ENCODE results near the gene PSMD11.
A peak's percentile ranks its signal among the peaks of the same experiment; 100 is the strongest.

Gene PSMD11

GRCh38 chr17:32489320-32490100, 45.2 kb downstream of the PSMD11 start:
- DNase-seq = peak in 1 of 51 donors; percentile 43

GRCh38 chr17:32490101-32490482, 45.8 kb downstream of the PSMD11 start:
- peak in 3 of 51 donors; percentile 15 to 27 (median 17) for DNase-seq

- no peak for DNase-seq
Measured at GRCh38 chr17:32491371-32492263, 47.3 kb downstream of the PSMD11 start.

- peak in 1 of 51 donors; percentile 29 for DNase-seq
Measured at GRCh38 chr17:32492264-32492589, 47.9 kb downstream of the PSMD11 start.

GRCh38 chr17:32492648-32493289, 48.5 kb downstream of the PSMD11 start:
- DNase-seq = peak in 1 of 51 donors; percentile 29

GRCh38 chr17:32493571-32493970, 49.3 kb downstream of the PSMD11 start:
- DNase-seq = no peak

GRCh38 chr17:32493976-32494513, 49.7 kb downstream of the PSMD11 start:
- DNase-seq = no peak

- DNase-seq = peak in 30 of 51 donors; percentile 21 to 66 (median 44)
Measured at GRCh38 chr17:32494621-32495358, 50.5 kb downstream of the PSMD11 start.

- peak in 23 of 51 donors; percentile 15 to 62 (median 40) for DNase-seq
Measured at GRCh38 chr17:32495359-32496231, 51.3 kb downstream of the PSMD11 start.

GRCh38 chr17:32496395-32497073, 52.2 kb downstream of the PSMD11 start:
- DNase-seq = no peak

- DNase-seq = no peak
Measured at GRCh38 chr17:32497431-32498205, 53.3 kb downstream of the PSMD11 start.

GRCh38 chr17:32498391-32498790, 54.1 kb downstream of the PSMD11 start:
- no peak for DNase-seq

GRCh38 chr17:32502013-32502412, 57.7 kb downstream of the PSMD11 start:
- DNase-seq = no peak

- no peak for DNase-seq
Measured at GRCh38 chr17:32502710-32503109, 58.4 kb downstream of the PSMD11 start.

GRCh38 chr17:32503251-32504165, 59.2 kb downstream of the PSMD11 start:
- peak in 4 of 51 donors; percentile 14 to 41 (median 22) for DNase-seq

- no peak for DNase-seq
Measured at GRCh38 chr17:32504166-32504990, 60.1 kb downstream of the PSMD11 start.
